Gastrocnemius medialis (tissue), 4 donors: Measurements from ENCODE around the gene ZNF536. TPM values are rescaled to one million over a fixed set of nuclear protein-coding genes. Genes with fewer than 3 reads are reported as not detected.
A peak's percentile ranks its signal among the peaks of the same experiment; 100 is the strongest.

Experiments used
- ATAC-seq, 2 donors: fragments of 150-250 bp; one replicate each; pipeline ENCODE4 v1.9.1; 2016
- DNase-seq, 2 donors: peaks; one replicate each; pipeline ENCODE4 v3.0.0-alpha.2; 2019
- H3K27ac ChIP-seq, 4 donors: fragments of 200-600 bp; sonication (generic); 1 replicate in 1 of 4; 2 replicates in 3 of 4; pipeline ENCODE4 v1.5.1; 2016 to 2018; ENCODE audit warnings: mild to moderate bottlenecking in 2 of 4, moderate library complexity in 1 of 4
- H3K27me3 ChIP-seq, 3 donors: fragments of 200-600 bp; sonication (generic) in 2 of 3; 1 replicate in 1 of 3; 2 replicates in 2 of 3; pipeline versions ENCODE4 v1.5.1 to v1.6.0; 2016 to 2019; ENCODE audit warnings: mild to moderate bottlenecking in 1 of 3, moderate library complexity in 1 of 3
- H3K36me3 ChIP-seq, 2 donors: fragments of 200-600 bp; sonication (generic) in 1 of 2; one replicate each; pipeline ENCODE4 v1.5.1; 2017 to 2018
- H3K4me1 ChIP-seq, 2 donors: fragments of 200-600 bp; sonication (generic) in 1 of 2; one replicate each; pipeline ENCODE4 v1.5.1; 2016 to 2017; ENCODE audit warnings: mild to moderate bottlenecking in 2 of 2
- H3K4me3 ChIP-seq, 4 donors: fragments of 200-600 bp; sonication (generic) in 3 of 4; 1 replicate in 1 of 4; 2 replicates in 3 of 4; pipeline ENCODE4 v1.5.1; 2016 to 2019; ENCODE audit warnings: mild to moderate bottlenecking in 2 of 4
- H3K9me3 ChIP-seq, 3 donors: fragments of 200-600 bp; sonication (generic) in 2 of 3; 1 replicate in 1 of 3; 2 replicates in 2 of 3; pipeline ENCODE4 v1.5.1; 2016 to 2019
- POLR2A ChIP-seq, 2 donors: fragments of 450-650 bp; IDR thresholded peaks; one replicate each; pipeline ENCODE4 v1.6.1; 2017; ENCODE audit warnings: antibody characterized with exemption in 2 of 2, mild to moderate bottlenecking in 2 of 2, moderate library complexity in 2 of 2
- in situ Hi-C, 4 donors: fragments of 200-750 bp; cut with MboI; loops; one replicate each; pipeline versions ENCODE4 v1.15.0 to v1.8.0; 2017; ENCODE audit warnings: low sequenced_read_pairs in 4 of 4
- intact Hi-C: fragments of 100-400 bp; cut with DNase I; formaldehyde crosslinking; loops from one replicate; pipeline ENCODE4 v1.15.1; 2023; ENCODE audit warnings: low total_unique reads
- total RNA-seq, 4 donors: library from RNA; depleted of rRNA; stranded (reverse); fragments of >200 nt; gene quantifications; one replicate each; pipeline versions ENCODE4 v1.1.0 to v1.2.3, GENCODE V29; 2016
- TF ChIP-seq, protein P1 (sequence below), 5 experiments: fragments of 450-650 bp in 3 of 5; fragments of 200-600 bp in 2 of 5; sonication (generic) in 2 of 5; IDR thresholded peaks in 4 of 5; conservative IDR thresholded peaks in 1 of 5; 1 replicate in 4 of 5; 2 replicates in 1 of 5; pipeline ENCODE4 v1.5.1; 2016 to 2019; ENCODE audit warnings: antibody characterized with exemption in 5 of 5, mild to moderate bottlenecking in 3 of 5, moderate library complexity in 3 of 5

ZNF536 gene
- total RNA-seq, 4 donors from 2014 or later: 0.12 to 0.44 (median 0.20) TPM; not detected in 1

DNA sequence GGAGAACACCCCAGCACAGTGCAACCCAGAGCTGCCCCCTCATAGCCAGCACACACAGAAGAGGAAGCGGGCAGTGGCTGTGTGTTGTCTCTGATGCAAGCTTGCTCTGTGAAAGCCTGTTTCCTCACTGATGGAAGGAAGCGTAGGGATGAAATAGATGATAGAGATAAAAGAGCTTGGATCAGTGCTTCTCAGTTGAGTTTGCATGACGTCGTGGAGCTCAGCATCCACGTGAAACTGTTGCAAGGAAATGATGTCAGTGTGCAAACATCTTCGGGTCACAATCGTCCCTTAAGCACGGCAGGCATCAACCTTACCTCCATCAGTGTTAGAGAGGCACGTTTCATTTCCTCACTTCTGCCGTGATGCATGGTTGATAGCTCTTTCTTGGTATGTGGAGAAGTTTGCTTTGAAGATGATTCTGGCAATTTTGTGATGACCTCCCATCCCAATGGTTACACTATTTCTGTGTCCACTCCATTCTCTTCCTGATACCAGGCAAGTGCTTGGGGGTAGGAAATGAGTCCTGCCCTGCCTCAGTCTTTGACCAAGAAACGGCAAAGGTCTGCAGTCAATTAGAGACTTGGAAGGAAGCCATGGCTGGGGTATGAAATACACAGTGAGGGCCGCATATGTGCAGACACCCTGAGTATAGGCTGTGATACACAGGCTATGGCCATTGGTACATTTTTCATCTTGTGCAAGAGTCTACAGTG, 183.0 kb downstream of the ZNF536 start:
- Histone ChIP-seq H3K9me3 (no peaks in the 10 kb centered on the region), H3K4me3 (no peak overlapping the region), H3K36me3 (no peaks in the 10 kb centered on the region), H3K27ac (no peak overlapping the region), H3K4me1 (no peaks in the 10 kb centered on the region), H3K27me3 (no peaks in the 10 kb centered on the region)
- DNase-seq (no peak), ATAC-seq (no peak)
- in situ Hi-C loops (no loop called here), intact Hi-C loops (no loop called here)
- no peak for TF ChIP-seq POLR2A (IDR thresholded peaks at IDR 0.05)

DNA sequence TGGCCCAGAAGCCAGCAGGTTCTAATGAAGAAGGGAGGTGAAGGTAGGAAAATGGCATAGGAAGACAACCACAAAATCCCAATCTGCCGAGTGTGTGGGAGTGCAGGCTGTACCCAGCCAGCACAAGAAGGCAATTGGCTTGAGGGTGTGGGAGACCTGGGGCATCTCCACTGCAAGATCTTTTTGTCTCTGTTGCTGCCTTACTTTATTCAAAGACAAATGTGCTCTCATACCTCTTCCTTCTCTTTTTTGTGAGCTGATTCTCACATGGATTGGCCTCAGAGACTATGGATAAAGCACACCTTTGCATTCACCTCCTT, 183.6 kb downstream of the ZNF536 start:
- no peak for ATAC-seq
- no peaks in the 10 kb centered on the region for H3K4me1 ChIP-seq
- no peak overlapping the region for H3K4me3 ChIP-seq
- no peaks in the 10 kb centered on the region for H3K9me3 ChIP-seq
- no peak overlapping the region for H3K27ac ChIP-seq
- intact Hi-C loops (no loop called here), in situ Hi-C loops (no loop called here)
- no peak for TF ChIP-seq POLR2A (IDR thresholded peaks at IDR 0.05)
- TF ChIP-seq, protein P1, sequence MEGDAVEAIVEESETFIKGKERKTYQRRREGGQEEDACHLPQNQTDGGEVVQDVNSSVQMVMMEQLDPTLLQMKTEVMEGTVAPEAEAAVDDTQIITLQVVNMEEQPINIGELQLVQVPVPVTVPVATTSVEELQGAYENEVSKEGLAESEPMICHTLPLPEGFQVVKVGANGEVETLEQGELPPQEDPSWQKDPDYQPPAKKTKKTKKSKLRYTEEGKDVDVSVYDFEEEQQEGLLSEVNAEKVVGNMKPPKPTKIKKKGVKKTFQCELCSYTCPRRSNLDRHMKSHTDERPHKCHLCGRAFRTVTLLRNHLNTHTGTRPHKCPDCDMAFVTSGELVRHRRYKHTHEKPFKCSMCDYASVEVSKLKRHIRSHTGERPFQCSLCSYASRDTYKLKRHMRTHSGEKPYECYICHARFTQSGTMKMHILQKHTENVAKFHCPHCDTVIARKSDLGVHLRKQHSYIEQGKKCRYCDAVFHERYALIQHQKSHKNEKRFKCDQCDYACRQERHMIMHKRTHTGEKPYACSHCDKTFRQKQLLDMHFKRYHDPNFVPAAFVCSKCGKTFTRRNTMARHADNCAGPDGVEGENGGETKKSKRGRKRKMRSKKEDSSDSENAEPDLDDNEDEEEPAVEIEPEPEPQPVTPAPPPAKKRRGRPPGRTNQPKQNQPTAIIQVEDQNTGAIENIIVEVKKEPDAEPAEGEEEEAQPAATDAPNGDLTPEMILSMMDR (IDR thresholded peaks at IDR 0.05 in 4 of 5, conservative IDR thresholded peaks at IDR 0.05 in 1 of 5): no peak
- H3K36me3 ChIP-seq: no peaks in the 10 kb centered on the region
- no peak for DNase-seq
- no peaks in the 10 kb centered on the region for H3K27me3 ChIP-seq

DNA sequence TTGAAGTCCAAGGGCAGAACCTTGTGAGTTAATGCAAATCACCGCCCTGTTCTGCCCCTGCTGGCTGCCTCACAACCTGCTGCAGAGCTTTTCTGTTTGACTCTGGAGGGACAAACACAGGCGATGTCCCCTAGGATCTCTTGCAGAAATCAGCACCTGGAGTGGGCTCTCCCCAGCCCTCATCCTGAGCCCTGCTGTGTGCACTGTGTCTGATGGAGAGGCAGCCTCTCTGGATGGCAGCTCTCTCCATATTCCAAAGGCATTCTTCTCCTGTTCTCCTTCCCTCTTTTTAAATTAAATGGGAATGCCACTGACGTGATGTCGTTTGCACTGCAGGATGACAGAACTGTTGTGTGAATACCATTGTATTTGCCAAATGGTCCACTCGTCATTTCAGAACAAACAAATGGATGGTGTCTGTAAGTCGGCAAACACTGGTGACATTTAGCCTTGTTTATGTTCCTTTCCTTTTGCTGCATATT, 184.1 kb downstream of the ZNF536 start:
- no peaks in the 10 kb centered on the region for H3K9me3 ChIP-seq
- no peak overlapping the region for H3K27ac ChIP-seq
- no peak for ATAC-seq
- in situ Hi-C loops (no loop called here), intact Hi-C loops (no loop called here)
- H3K4me3 ChIP-seq: no peak overlapping the region
- no peaks in the 10 kb centered on the region for H3K36me3 ChIP-seq
- H3K27me3 ChIP-seq: no peaks in the 10 kb centered on the region
- TF ChIP-seq, protein P1 (IDR thresholded peaks at IDR 0.05 in 4 of 5, conservative IDR thresholded peaks at IDR 0.05 in 1 of 5): no peak
- no peaks in the 10 kb centered on the region for H3K4me1 ChIP-seq
- no peak for DNase-seq

DNA sequence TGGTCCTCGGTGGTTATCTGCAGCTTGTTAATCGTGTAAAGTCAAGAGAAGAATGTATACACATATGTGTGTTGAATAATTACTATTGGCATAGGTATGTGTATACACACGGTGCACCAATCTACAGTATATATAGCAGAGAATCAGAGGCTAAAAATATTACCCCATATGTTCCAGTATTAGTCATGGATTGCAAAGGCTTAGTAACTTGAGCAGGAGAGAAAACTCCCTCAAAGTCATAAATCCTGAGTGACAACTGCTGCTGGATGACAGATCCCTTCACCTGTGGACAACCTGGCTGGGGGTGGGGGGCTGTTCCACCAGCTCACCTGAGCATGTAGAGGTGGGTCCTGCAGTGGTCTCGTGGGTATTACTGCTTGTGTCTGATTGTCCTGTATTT, 185.0 kb downstream of the ZNF536 start:
- no peak overlapping the region for H3K4me3 ChIP-seq
- TF ChIP-seq, protein P1 (IDR thresholded peaks at IDR 0.05 in 4 of 5, conservative IDR thresholded peaks at IDR 0.05 in 1 of 5): no peak
- TF ChIP-seq POLR2A (IDR thresholded peaks at IDR 0.05): no peak
- no peaks in the 10 kb centered on the region for H3K36me3 ChIP-seq
- H3K27me3 ChIP-seq: no peaks in the 10 kb centered on the region
- no peaks in the 10 kb centered on the region for H3K4me1 ChIP-seq
- ATAC-seq (peak; percentile 66 to 74), DNase-seq (no peak)
- intact Hi-C loops: no loop called here
- H3K27ac ChIP-seq: no peak overlapping the region
- H3K9me3 ChIP-seq: no peaks in the 10 kb centered on the region
- in situ Hi-C loops: no loop called here

DNA sequence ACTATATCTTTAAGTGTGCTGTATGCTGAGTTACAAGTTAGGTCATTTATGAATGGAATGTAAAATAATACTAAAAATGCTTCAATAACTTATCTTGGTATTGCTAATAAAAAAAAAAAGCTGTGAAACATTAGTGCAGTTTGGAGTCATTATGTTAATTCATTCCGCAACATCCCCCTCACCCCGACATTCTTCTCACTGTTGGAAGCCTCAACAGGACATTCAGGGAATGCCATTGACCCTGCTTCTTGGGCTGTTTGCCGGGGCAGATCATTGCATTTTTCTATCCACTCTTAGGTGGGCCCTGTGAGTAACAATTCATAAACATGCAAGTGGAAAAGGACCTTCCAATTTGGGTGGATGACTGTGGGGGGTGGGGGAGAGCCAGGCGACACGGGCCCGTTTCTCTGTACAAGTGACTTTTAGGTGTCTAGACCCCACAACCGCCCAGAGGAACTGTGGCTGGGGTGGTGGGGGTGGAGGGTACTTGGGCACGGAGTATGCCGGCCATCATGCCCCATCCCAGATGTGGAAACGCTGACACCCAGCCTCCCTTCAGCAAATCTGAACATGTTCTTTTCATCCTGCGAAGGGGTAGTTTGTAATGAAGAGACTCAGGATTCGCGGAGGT, 185.9 kb downstream of the ZNF536 start:
- no peaks in the 10 kb centered on the region for H3K27me3 ChIP-seq

More for the DNA sequence above, 185.9 kb downstream of the ZNF536 start:
- TF ChIP-seq POLR2A (IDR thresholded peaks at IDR 0.05): no peak
- TF ChIP-seq, protein P1 (IDR thresholded peaks at IDR 0.05 in 4 of 5, conservative IDR thresholded peaks at IDR 0.05 in 1 of 5): no peak
- DNase-seq (no peak), ATAC-seq (no peak)
- no peaks in the 10 kb centered on the region for H3K9me3 ChIP-seq
- H3K27ac ChIP-seq: no peak overlapping the region
- intact Hi-C loops (no loop called here), in situ Hi-C loops (no loop called here)
- H3K4me3 ChIP-seq: no peak overlapping the region
- H3K4me1 ChIP-seq: no peaks in the 10 kb centered on the region
- no peaks in the 10 kb centered on the region for H3K36me3 ChIP-seq
